OCI-LY3 (cell line): ENCODE measurements around the gene TBL3.

ENCODE experiments used
- EZH2phosphoT487 ChIP-seq: fragments of 200-600 bp; shearing (Covaris generic); IDR thresholded peaks from 2 replicates; pipeline ENCODE4 v1.6.1; 2018; ENCODE audit warnings: antibody characterized with exemption, mixed run types, low read depth
- TF ChIP-seq, protein P1 (sequence below): fragments of 200-600, 300-600 bp; sonication (generic); IDR thresholded peaks from 2 replicates; pipeline ENCODE4 v1.5.1; 2014; ENCODE audit warnings: antibody characterized with exemption, low read length, low read depth

DNA sequence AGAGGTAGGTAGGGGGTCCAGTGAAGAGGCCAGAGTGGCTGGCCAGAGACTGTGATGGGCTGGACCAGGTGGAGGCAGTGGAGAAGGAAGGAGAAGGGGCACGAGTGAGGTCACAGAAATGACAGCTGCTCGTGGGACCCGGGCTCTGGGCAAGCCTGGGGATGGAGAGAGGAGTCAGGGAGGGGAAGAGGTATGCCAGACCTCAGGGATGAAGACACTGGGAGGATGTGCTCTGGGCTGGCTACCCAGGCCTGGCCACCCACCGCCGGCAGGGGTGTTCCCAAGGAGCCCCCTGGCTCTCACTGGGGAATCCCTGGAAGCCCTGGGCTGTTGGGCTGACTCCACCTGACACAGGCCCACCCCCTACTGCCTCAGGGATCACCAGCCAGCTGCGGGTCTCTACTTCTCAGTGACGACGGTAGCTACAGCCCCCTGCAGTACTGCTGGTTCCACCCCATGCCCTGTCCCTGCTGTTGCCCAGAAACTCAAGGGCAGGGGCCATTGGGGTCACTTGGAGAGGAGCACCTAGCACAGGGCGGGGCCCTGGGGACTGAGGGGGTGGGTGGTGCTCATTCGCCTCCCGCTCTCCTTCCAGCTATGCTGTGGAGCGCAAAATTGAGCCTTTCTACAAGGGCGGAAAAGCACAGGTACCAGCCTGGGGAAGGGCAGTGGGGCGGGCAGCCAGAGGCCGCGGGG, 1.8 kb downstream of the TBL3 start:
- TF ChIP-seq, protein P1, sequence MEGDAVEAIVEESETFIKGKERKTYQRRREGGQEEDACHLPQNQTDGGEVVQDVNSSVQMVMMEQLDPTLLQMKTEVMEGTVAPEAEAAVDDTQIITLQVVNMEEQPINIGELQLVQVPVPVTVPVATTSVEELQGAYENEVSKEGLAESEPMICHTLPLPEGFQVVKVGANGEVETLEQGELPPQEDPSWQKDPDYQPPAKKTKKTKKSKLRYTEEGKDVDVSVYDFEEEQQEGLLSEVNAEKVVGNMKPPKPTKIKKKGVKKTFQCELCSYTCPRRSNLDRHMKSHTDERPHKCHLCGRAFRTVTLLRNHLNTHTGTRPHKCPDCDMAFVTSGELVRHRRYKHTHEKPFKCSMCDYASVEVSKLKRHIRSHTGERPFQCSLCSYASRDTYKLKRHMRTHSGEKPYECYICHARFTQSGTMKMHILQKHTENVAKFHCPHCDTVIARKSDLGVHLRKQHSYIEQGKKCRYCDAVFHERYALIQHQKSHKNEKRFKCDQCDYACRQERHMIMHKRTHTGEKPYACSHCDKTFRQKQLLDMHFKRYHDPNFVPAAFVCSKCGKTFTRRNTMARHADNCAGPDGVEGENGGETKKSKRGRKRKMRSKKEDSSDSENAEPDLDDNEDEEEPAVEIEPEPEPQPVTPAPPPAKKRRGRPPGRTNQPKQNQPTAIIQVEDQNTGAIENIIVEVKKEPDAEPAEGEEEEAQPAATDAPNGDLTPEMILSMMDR = no peak
- TF ChIP-seq EZH2phosphoT487 = no peak
